ENCODE data around the gene PLLP.
A peak's percentile ranks its signal among the peaks of the same experiment; 100 is the strongest.

PLLP gene

GRCh38 chr16:57244767-57245471, 39.6 kb downstream of the PLLP start, which contains the start of gene ARL2BP:
Gene ARL2BP (plus strand): TSS chr16:57245259. CDS start chr16:57245368, 109 bp downstream.
- peak within 1 kb of the TSS; percentile 73 for H3K9ac ChIP-seq
- no peaks in the 10 kb centered on the region for H3K27me3 ChIP-seq (ENCODE audit: insufficient read depth, low read depth)
- TF ChIP-seq, protein P1, sequence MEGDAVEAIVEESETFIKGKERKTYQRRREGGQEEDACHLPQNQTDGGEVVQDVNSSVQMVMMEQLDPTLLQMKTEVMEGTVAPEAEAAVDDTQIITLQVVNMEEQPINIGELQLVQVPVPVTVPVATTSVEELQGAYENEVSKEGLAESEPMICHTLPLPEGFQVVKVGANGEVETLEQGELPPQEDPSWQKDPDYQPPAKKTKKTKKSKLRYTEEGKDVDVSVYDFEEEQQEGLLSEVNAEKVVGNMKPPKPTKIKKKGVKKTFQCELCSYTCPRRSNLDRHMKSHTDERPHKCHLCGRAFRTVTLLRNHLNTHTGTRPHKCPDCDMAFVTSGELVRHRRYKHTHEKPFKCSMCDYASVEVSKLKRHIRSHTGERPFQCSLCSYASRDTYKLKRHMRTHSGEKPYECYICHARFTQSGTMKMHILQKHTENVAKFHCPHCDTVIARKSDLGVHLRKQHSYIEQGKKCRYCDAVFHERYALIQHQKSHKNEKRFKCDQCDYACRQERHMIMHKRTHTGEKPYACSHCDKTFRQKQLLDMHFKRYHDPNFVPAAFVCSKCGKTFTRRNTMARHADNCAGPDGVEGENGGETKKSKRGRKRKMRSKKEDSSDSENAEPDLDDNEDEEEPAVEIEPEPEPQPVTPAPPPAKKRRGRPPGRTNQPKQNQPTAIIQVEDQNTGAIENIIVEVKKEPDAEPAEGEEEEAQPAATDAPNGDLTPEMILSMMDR (conservative IDR thresholded peaks at IDR 0.05; ENCODE audit: low read depth, low read length) = no peak
- no peaks in the 10 kb centered on the region for H4K20me1 ChIP-seq (ENCODE audit: insufficient read depth)
- 0 out of 2 replicates have a peak, but pooled peaks cover 3% of the 10 kb centered on the region for H3K79me2 ChIP-seq (ENCODE audit: insufficient read depth, low read depth)
- peak within 1 kb of the TSS; percentile 72 for H2AFZ ChIP-seq (ENCODE audit: low read depth)
- no peaks in the 10 kb centered on the region for H3K36me3 ChIP-seq (ENCODE audit: insufficient read depth)
- H3K4me3 ChIP-seq (IDR thresholded peaks at IDR 0.05; ENCODE audit: insufficient read depth, low read depth, low read length) = no peak within 1 kb of the TSS
- peak within 1 kb of the TSS; percentile 75 for H3K27ac ChIP-seq
- H3K4me2 ChIP-seq = peak within 1 kb of the TSS; percentile 79
- peaks cover 13% of the 10 kb centered on the region for H3K4me1 ChIP-seq (ENCODE audit: low read depth, poor library complexity, severe bottlenecking)

- H3K27me3 ChIP-seq (ENCODE audit: insufficient read depth, low read depth) = no peaks in the 10 kb centered on the region
- peak overlapping the region; percentile 63 for H3K4me2 ChIP-seq
- no peak overlapping the region for H3K4me3 ChIP-seq (IDR thresholded peaks at IDR 0.05; ENCODE audit: insufficient read depth, low read depth, low read length)
- peaks cover 13% of the 10 kb centered on the region for H3K4me1 ChIP-seq (ENCODE audit: low read depth, poor library complexity, severe bottlenecking)
- H3K9ac ChIP-seq = peak overlapping the region; percentile 73
- peak overlapping the region; percentile 63 for H2AFZ ChIP-seq (ENCODE audit: low read depth)
- H3K79me2 ChIP-seq (ENCODE audit: insufficient read depth, low read depth) = 0 out of 2 replicates have a peak, but pooled peaks cover 3% of the 10 kb centered on the region
- H3K36me3 ChIP-seq (ENCODE audit: insufficient read depth) = no peaks in the 10 kb centered on the region
- TF ChIP-seq, protein P1 (conservative IDR thresholded peaks at IDR 0.05; ENCODE audit: low read depth, low read length) = no peak
- no peaks in the 10 kb centered on the region for H4K20me1 ChIP-seq (ENCODE audit: insufficient read depth)
- H3K27ac ChIP-seq = peak overlapping the region; percentile 75
These were observed 40.1 kb downstream of the PLLP start for GRCh38 chr16:57244463-57244766.

- Histone ChIP-seq H3K79me2 (ENCODE audit: insufficient read depth, low read depth) (0 out of 2 replicates have a peak, but pooled peaks cover 3% of the 10 kb centered on the region), H2AFZ (ENCODE audit: low read depth) (no peak overlapping the region), H3K9ac (no peak overlapping the region), H3K4me3 (IDR thresholded peaks at IDR 0.05; ENCODE audit: insufficient read depth, low read depth, low read length) (no peak overlapping the region), H4K20me1 (ENCODE audit: insufficient read depth) (no peaks in the 10 kb centered on the region), H3K36me3 (ENCODE audit: insufficient read depth) (no peaks in the 10 kb centered on the region), H3K4me1 (ENCODE audit: low read depth, poor library complexity, severe bottlenecking) (peaks cover 13% of the 10 kb centered on the region), H3K27ac (no peak overlapping the region), H3K27me3 (ENCODE audit: insufficient read depth, low read depth) (no peaks in the 10 kb centered on the region), H3K4me2 (no peak overlapping the region)
- TF ChIP-seq, protein P1 (conservative IDR thresholded peaks at IDR 0.05; ENCODE audit: low read depth, low read length) = no peak
These were observed 41.8 kb downstream of the PLLP start for GRCh38 chr16:57242650-57243049.

GRCh38 chr16:57240851-57241250, 43.6 kb downstream of the PLLP start:
- Histone ChIP-seq H3K4me1 (ENCODE audit: low read depth, poor library complexity, severe bottlenecking) (peaks cover 5% of the 10 kb centered on the region), H3K9ac (no peak overlapping the region), H4K20me1 (ENCODE audit: insufficient read depth) (no peaks in the 10 kb centered on the region), H3K36me3 (ENCODE audit: insufficient read depth) (no peaks in the 10 kb centered on the region), H3K4me3 (IDR thresholded peaks at IDR 0.05; ENCODE audit: insufficient read depth, low read depth, low read length) (no peak overlapping the region), H3K27ac (no peak overlapping the region), H3K4me2 (no peak overlapping the region), H3K27me3 (ENCODE audit: insufficient read depth, low read depth) (no peaks in the 10 kb centered on the region), H2AFZ (ENCODE audit: low read depth) (no peak overlapping the region), H3K79me2 (ENCODE audit: insufficient read depth, low read depth) (no peaks in the 10 kb centered on the region)
- TF ChIP-seq, protein P1 (conservative IDR thresholded peaks at IDR 0.05; ENCODE audit: low read depth, low read length) = no peak

Measured in KMS-11 (cell line).